PC-3 (cell line): Measurements from ENCODE around the gene GANC.

ENCODE experiments used
- CTCF ChIP-seq: fragments of 300-600 bp; sonication (generic); conservative IDR thresholded peaks from 2 replicates; pipeline ENCODE4 v1.5.1; 2017; ENCODE audit warnings: antibody characterized with exemption, low read depth, mild to moderate bottlenecking, low read length
- EZH2 ChIP-seq: fragments of 300-600 bp; sonication (generic); IDR thresholded peaks from one replicate; pipeline ENCODE4 v1.6.1; 2017; ENCODE audit warnings: antibody characterized with exemption, mild to moderate bottlenecking, low read length; ENCODE audit not compliant: unreplicated experiment

GRCh38 chr15:42332331-42332730 lies 59.3 kb downstream of the GANC start:
- no peak for TF ChIP-seq CTCF
- TF ChIP-seq EZH2 = no peak
